Neural progenitor cell (in vitro differentiated cells): Measurements from ENCODE around the gene ORAI2. TPM values are rescaled to one million over a fixed set of nuclear protein-coding genes. Genes with fewer than 3 reads are reported as not detected.
"Not testable (repeated sequence)": the region's sequence is repeated elsewhere in the genome, so short reads cannot be mapped to it uniquely, and the experiment has no call there.

Experiments used
- DNase-seq: peaks from one replicate; pipeline ENCODE4 v3.0.0-alpha.2; 2016; ENCODE audit warnings: low spot score
- H2AFZ ChIP-seq: fragments of 200-600 bp; sonication (generic); replicated peaks from 2 replicates; pipeline ENCODE4 v1.6.1; 2016; ENCODE audit warnings: antibody characterized with exemption
- H3F3A ChIP-seq: fragments of 200-600 bp; sonication (generic); 2 replicates; pipeline ENCODE4 v1.6.1; 2016; ENCODE audit warnings: antibody characterized with exemption, low read depth
- H3K27ac ChIP-seq: fragments of 200-600 bp; sonication (generic); 2 replicates; pipeline ENCODE4 v1.5.1; 2016; ENCODE audit warnings: mild to moderate bottlenecking
- H3K27me3 ChIP-seq: fragments of 200-600 bp; sonication (generic); 2 replicates; pipeline ENCODE4 v1.6.1; 2016; ENCODE audit warnings: mild to moderate bottlenecking, moderate library complexity
- H3K36me3 ChIP-seq: fragments of 200-600 bp; sonication (generic); 2 replicates; pipeline ENCODE4 v1.5.1; 2016
- H3K4me1 ChIP-seq: fragments of 200-600 bp; sonication (generic); 2 replicates; pipeline ENCODE4 v1.6.1; 2016; ENCODE audit warnings: mixed run types
- H3K4me2 ChIP-seq: fragments of 200-600 bp; sonication (generic); 2 replicates; pipeline ENCODE4 v1.6.1; 2016
- H3K4me3 ChIP-seq: fragments of 200-600 bp; sonication (generic); 2 replicates; pipeline ENCODE4 v1.5.1; 2016
- H3K79me2 ChIP-seq: fragments of 200-600 bp; sonication (generic); 2 replicates; pipeline ENCODE4 v1.6.1; 2016; ENCODE audit warnings: low read depth
- H3K9ac ChIP-seq: fragments of 200-600 bp; sonication (generic); 2 replicates; pipeline ENCODE4 v1.6.1; 2016
- H3K9me3 ChIP-seq: fragments of 200-600 bp; sonication (generic); 2 replicates; pipeline ENCODE4 v1.5.1; 2016; ENCODE audit warnings: low read depth
- H4K20me1 ChIP-seq: fragments of 200-600 bp; sonication (generic); 2 replicates; pipeline ENCODE4 v1.6.1; 2016; ENCODE audit warnings: low read depth
- H3K27ac Mint-ChIP-seq: 3 replicates; pipeline ENCODE4 v1.8.0; 2021; ENCODE audit warnings: mixed read lengths
- H3K27me3 Mint-ChIP-seq: 2 replicates; pipeline ENCODE4 v1.8.0; 2022; ENCODE audit warnings: low read depth, mild to moderate bottlenecking, inconsistent platforms, moderate library complexity, mixed read lengths; ENCODE audit not compliant: insufficient read depth
- H3K36me3 Mint-ChIP-seq: 3 replicates; pipeline ENCODE4 v1.8.0; 2021; ENCODE audit warnings: mixed read lengths
- H3K4me1 Mint-ChIP-seq: 3 replicates; pipeline ENCODE4 v1.8.0; 2021; ENCODE audit warnings: mixed read lengths
- H3K4me3 Mint-ChIP-seq: 3 replicates; pipeline ENCODE4 v1.8.0; 2021; ENCODE audit warnings: mild to moderate bottlenecking, moderate library complexity, mixed read lengths
- H3K9me3 Mint-ChIP-seq: 3 replicates; pipeline ENCODE4 v1.8.0; 2020; ENCODE audit warnings: mixed read lengths
- total RNA-seq: library from RNA; depleted of rRNA; stranded (reverse); fragments of >200 nt; gene quantifications from 2 replicates; pipeline ENCODE4 v1.2.3, GENCODE V29; 2015; ENCODE audit warnings: low replicate concordance

The ORAI2 gene
- total RNA-seq, 1 donor from 2014 or later, result 15.7 TPM

GRCh38 chr7:102493220-102493935, 60.0 kb downstream of the ORAI2 start:
- not testable (repeated sequence) for H3K9me3 ChIP-seq, H3K36me3 ChIP-seq, H3F3A ChIP-seq, H3K9ac ChIP-seq, H3K36me3 Mint-ChIP-seq, H4K20me1 ChIP-seq, H3K4me3 Mint-ChIP-seq, H3K9me3 Mint-ChIP-seq, H3K79me2 ChIP-seq, H3K4me1 ChIP-seq, H3K4me2 ChIP-seq, DNase-seq, H3K27ac Mint-ChIP-seq, H3K27ac ChIP-seq, H3K27me3 ChIP-seq, H3K4me3 ChIP-seq, H2AFZ ChIP-seq, H3K27me3 Mint-ChIP-seq, H3K4me1 Mint-ChIP-seq

DNA sequence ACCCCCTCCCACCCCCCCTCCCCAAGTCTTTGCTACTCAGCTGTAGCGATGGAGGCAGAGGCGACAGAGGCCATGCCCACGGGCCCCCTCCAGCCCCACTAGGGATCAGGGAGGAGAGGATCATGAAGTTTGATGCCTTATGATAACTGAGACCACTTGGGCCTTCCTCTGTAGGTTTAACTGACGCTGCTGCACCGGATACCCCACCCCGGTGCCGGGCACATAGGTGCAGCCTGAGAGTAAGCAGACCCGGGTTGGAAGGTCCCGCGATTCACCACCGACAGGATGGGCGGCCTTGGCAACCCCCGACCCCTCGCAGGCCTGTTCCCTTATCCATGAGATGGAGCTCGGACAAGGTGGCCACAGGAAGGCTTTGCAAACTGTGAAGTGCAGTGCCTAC, 60.7 kb downstream of the ORAI2 start:
- H3K4me3 Mint-ChIP-seq, H3K36me3 Mint-ChIP-seq, H3K36me3 ChIP-seq, H3K4me1 Mint-ChIP-seq, DNase-seq, H3K9me3 Mint-ChIP-seq, H3K4me3 ChIP-seq, H3F3A ChIP-seq, H3K27ac ChIP-seq, H2AFZ ChIP-seq, H3K4me1 ChIP-seq, H3K4me2 ChIP-seq, H3K9ac ChIP-seq, H3K79me2 ChIP-seq, H3K9me3 ChIP-seq, H3K27me3 ChIP-seq, H3K27ac Mint-ChIP-seq, H3K27me3 Mint-ChIP-seq, H4K20me1 ChIP-seq: not testable (repeated sequence)

DNA sequence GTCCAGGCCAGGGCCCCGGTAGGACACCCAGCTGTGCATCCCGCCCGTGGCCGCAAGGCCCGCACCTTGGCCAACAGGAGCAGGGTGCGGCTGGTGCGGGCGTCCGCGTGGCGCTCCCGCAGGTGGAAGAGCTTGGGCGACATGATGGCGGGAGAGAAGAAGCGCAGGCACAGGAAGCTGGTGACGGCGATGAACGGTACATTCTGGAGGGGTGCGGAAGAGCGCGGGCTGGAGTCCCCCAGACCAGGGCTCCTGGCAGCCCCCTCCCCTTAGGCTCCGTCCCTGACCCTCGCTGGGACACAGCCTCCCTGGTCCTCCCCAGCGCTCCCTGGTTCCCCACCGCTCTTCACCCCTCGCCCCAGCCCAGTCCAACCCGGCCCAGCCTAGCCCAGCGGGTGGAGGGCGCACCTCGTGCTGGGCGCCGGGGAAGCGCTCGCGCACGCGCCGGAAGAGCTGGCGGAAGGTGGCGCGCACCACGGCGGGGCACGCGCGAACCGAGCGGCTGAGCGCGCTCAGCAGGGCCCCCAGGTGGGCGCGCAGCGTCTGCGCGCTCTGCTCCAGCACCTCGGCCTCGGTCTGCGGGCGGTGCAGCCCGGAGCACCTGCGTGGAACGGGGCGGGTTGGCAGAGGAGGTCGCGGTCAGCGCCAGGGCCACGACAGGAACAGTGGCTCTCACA, 61.2 kb downstream of the ORAI2 start:
- not testable (repeated sequence) for H3K4me3 ChIP-seq, H3F3A ChIP-seq, H3K4me1 Mint-ChIP-seq, H3K4me2 ChIP-seq, H4K20me1 ChIP-seq, H3K4me3 Mint-ChIP-seq, H3K27me3 Mint-ChIP-seq, H3K79me2 ChIP-seq, H3K9me3 ChIP-seq, H3K36me3 Mint-ChIP-seq, H3K9ac ChIP-seq, H3K27ac Mint-ChIP-seq, H3K4me1 ChIP-seq, H2AFZ ChIP-seq, H3K9me3 Mint-ChIP-seq, H3K36me3 ChIP-seq, H3K27me3 ChIP-seq, DNase-seq, H3K27ac ChIP-seq

DNA sequence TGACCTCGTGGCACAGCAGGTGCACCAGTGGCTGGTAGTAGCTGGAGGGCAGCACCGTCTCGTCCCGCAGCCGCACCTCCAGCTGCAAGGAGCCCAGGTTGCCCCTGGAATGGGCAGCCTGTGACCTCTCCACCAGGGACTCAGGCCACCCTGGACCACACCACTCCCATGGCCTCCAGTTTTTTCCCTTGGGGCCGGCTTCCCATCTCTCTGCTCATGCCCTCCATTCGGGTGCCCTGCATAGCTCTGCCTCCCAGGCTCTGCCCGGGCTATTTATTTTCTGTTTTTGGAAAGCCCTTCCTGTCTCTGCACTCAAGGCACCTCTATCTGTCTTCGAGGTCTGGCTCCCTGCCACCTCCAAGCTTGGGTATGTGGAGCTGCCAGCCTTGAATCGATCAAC, 63.5 kb downstream of the ORAI2 start:
- not testable (repeated sequence) for H3K79me2 ChIP-seq, H3K4me1 ChIP-seq, H3K27me3 ChIP-seq, H3K27ac ChIP-seq, H3K4me1 Mint-ChIP-seq, H3K9ac ChIP-seq, H3K9me3 ChIP-seq, DNase-seq, H3K4me3 ChIP-seq, H3K36me3 ChIP-seq, H3K4me2 ChIP-seq, H3K9me3 Mint-ChIP-seq, H4K20me1 ChIP-seq, H3F3A ChIP-seq, H3K27ac Mint-ChIP-seq, H3K4me3 Mint-ChIP-seq, H2AFZ ChIP-seq, H3K36me3 Mint-ChIP-seq, H3K27me3 Mint-ChIP-seq

GRCh38 chr7:102497308-102497707, 63.9 kb downstream of the ORAI2 start:
- not testable (repeated sequence) for H3K4me1 ChIP-seq, H2AFZ ChIP-seq, H3K4me1 Mint-ChIP-seq, H3K9me3 ChIP-seq, DNase-seq, H3K9ac ChIP-seq, H3K9me3 Mint-ChIP-seq, H3K27me3 Mint-ChIP-seq, H4K20me1 ChIP-seq, H3F3A ChIP-seq, H3K27me3 ChIP-seq, H3K36me3 Mint-ChIP-seq, H3K4me2 ChIP-seq, H3K79me2 ChIP-seq, H3K27ac ChIP-seq, H3K36me3 ChIP-seq, H3K4me3 Mint-ChIP-seq, H3K27ac Mint-ChIP-seq, H3K4me3 ChIP-seq

- H3F3A ChIP-seq, H3K27me3 ChIP-seq, H3K4me3 ChIP-seq, H3K27me3 Mint-ChIP-seq, H3K4me1 Mint-ChIP-seq, H3K36me3 ChIP-seq, H3K4me1 ChIP-seq, H3K36me3 Mint-ChIP-seq, H3K9me3 Mint-ChIP-seq, H3K27ac ChIP-seq, DNase-seq, H3K79me2 ChIP-seq, H3K4me2 ChIP-seq, H3K27ac Mint-ChIP-seq, H3K9me3 ChIP-seq, H3K4me3 Mint-ChIP-seq, H3K9ac ChIP-seq, H2AFZ ChIP-seq, H4K20me1 ChIP-seq: not testable (repeated sequence)
These were observed 64.9 kb downstream of the ORAI2 start for GRCh38 chr7:102498321-102498720.

DNA sequence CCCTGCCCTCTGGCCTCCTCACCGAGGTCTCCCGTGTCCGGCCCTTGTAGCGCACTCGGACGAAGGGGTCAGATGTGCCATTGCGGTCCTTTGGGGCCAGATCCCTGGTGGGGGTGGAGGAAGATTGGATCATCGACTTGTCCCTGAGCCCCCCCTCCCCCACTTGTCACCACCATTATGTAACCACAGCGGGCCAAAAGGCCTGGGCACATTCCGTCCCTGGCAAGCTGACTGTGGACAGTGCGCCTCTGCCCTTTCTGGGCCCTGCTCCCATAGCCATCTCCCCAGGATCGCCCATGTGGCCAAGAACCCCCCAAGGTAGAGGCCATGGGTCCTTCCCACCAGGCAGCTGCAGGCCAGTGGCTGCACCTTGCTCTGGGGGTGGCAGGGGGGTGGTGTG, 69.8 kb downstream of the ORAI2 start:
- H3K36me3 Mint-ChIP-seq, H3K9me3 ChIP-seq, H3K4me2 ChIP-seq, H3K36me3 ChIP-seq, H3K9ac ChIP-seq, H3K79me2 ChIP-seq, H3K27ac Mint-ChIP-seq, H3K4me1 ChIP-seq, H3K4me1 Mint-ChIP-seq, H3K27me3 ChIP-seq, H3F3A ChIP-seq, H4K20me1 ChIP-seq, DNase-seq, H3K27me3 Mint-ChIP-seq, H3K4me3 Mint-ChIP-seq, H2AFZ ChIP-seq, H3K9me3 Mint-ChIP-seq, H3K4me3 ChIP-seq, H3K27ac ChIP-seq: not testable (repeated sequence)

GRCh38 chr7:102505298-102506185, 72.2 kb downstream of the ORAI2 start:
- not testable (repeated sequence) for H2AFZ ChIP-seq

More at GRCh38 chr7:102505298-102506185, 72.2 kb downstream of the ORAI2 start:
- not testable (repeated sequence) for H3K27me3 Mint-ChIP-seq, H3K9ac ChIP-seq, H3K4me1 Mint-ChIP-seq, H3K27me3 ChIP-seq, H3K27ac ChIP-seq, H3K36me3 Mint-ChIP-seq, H3K79me2 ChIP-seq, H3K4me3 ChIP-seq, DNase-seq, H3F3A ChIP-seq, H3K9me3 Mint-ChIP-seq, H3K4me3 Mint-ChIP-seq, H4K20me1 ChIP-seq, H3K9me3 ChIP-seq, H3K4me2 ChIP-seq, H3K36me3 ChIP-seq, H3K4me1 ChIP-seq, H3K27ac Mint-ChIP-seq
